Activated naive CD4-positive, alpha-beta T cell treated with anti-CD3 and anti-CD28 coated beads, Interleukin-2, amount 50 U/mL, for 16 hours (primary cell): Measurements from ENCODE around the gene SYNE1.
"Not testable (repeated sequence)": the region's sequence is repeated elsewhere in the genome, so short reads cannot be mapped to it uniquely, and the experiment has no call there.

Experiments
- DNase-seq: peaks from one replicate; pipeline ENCODE4 v3.0.0-alpha.2; 2020

The SYNE1 gene

GRCh38 chr6:152566103-152566875, 70.9 kb downstream of the SYNE1 start:
- DNase-seq = no peak

GRCh38 chr6:152563177-152563576, 74.0 kb downstream of the SYNE1 start:
- DNase-seq = no peak

- not testable (repeated sequence) for DNase-seq
Observed at GRCh38 chr6:152558798-152559197, 78.4 kb downstream of the SYNE1 start.

- no peak for DNase-seq
Observed at GRCh38 chr6:152557502-152557901, 79.7 kb downstream of the SYNE1 start.

GRCh38 chr6:152554851-152555250, 82.3 kb downstream of the SYNE1 start:
- DNase-seq = no peak

GRCh38 chr6:152552616-152553209, 84.4 kb downstream of the SYNE1 start:
- DNase-seq = no peak

- no peak for DNase-seq
Observed at GRCh38 chr6:152543519-152543918, 93.6 kb downstream of the SYNE1 start.

GRCh38 chr6:152540381-152540780, 96.8 kb downstream of the SYNE1 start:
- DNase-seq = no peak

GRCh38 chr6:152534541-152534940, 102.6 kb downstream of the SYNE1 start:
- no peak for DNase-seq

- DNase-seq = no peak
Observed at GRCh38 chr6:152532556-152533422, 104.4 kb downstream of the SYNE1 start.

- DNase-seq = no peak
Observed at GRCh38 chr6:152531659-152532058, 105.5 kb downstream of the SYNE1 start.

- DNase-seq = no peak
Observed at GRCh38 chr6:152529369-152529768, 107.8 kb downstream of the SYNE1 start.

- DNase-seq = not testable (repeated sequence)
Observed at GRCh38 chr6:152514120-152514519, 123.0 kb downstream of the SYNE1 start.

GRCh38 chr6:152509916-152510315, 127.2 kb downstream of the SYNE1 start:
- DNase-seq = no peak

GRCh38 chr6:152508477-152508876, 128.7 kb downstream of the SYNE1 start:
- DNase-seq = no peak

GRCh38 chr6:152503546-152503945, 133.6 kb downstream of the SYNE1 start:
- no peak for DNase-seq

GRCh38 chr6:152502421-152503188, 134.6 kb downstream of the SYNE1 start:
- no peak for DNase-seq

- no peak for DNase-seq
Observed at GRCh38 chr6:152499931-152500330, 137.2 kb downstream of the SYNE1 start.

- DNase-seq = no peak
Observed at GRCh38 chr6:152496731-152497130, 140.4 kb downstream of the SYNE1 start.

- DNase-seq = not testable (repeated sequence)
Observed at GRCh38 chr6:152495456-152495855, 141.7 kb downstream of the SYNE1 start.

GRCh38 chr6:152492281-152492680, 144.9 kb downstream of the SYNE1 start:
- DNase-seq = not testable (repeated sequence)

- not testable (repeated sequence) for DNase-seq
Observed at GRCh38 chr6:152491501-152491900, 145.7 kb downstream of the SYNE1 start.

- not testable (repeated sequence) for DNase-seq
Observed at GRCh38 chr6:152490971-152491378, 146.2 kb downstream of the SYNE1 start.
